Sigmoid colon (tissue), 3 donors: ENCODE data around the gene GABBR2.

Source experiments
- POLR2A ChIP-seq, 2 donors: fragments of 450-650 bp; IDR thresholded peaks; one replicate each; pipeline ENCODE4 v1.6.1; 2016; ENCODE audit warnings: antibody characterized with exemption in 2 of 2, mild to moderate bottlenecking in 2 of 2, moderate library complexity in 2 of 2
- TF ChIP-seq, protein P1 (sequence below), 4 experiments: fragments of 450-650 bp in 3 of 4; fragments of 200-600 bp in 1 of 4; IDR thresholded peaks; one replicate each; pipeline ENCODE4 v1.5.1; 2016 to 2019; ENCODE audit warnings: antibody characterized with exemption in 4 of 4, mild to moderate bottlenecking in 3 of 4, moderate library complexity in 2 of 4

DNA sequence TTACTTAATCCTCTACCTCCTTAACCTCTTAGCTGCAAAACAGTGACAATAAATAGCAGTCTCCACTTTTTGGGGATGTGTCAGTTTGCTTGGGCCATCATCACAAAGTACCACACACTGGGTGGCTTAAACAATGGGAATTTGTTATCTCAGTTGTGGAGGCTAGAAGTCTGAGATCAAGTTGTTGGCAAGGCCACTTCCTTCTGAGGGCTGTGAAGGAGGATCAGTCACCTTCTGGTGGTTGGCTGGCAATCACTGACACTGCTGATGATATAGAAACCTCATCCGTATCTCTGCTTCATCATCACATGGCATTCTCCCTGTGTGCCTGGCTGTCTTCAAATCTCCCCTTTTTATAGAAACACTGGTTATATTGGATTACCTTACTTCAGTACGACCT is 266.2 kb downstream of the GABBR2 start:
- TF ChIP-seq, protein P1, sequence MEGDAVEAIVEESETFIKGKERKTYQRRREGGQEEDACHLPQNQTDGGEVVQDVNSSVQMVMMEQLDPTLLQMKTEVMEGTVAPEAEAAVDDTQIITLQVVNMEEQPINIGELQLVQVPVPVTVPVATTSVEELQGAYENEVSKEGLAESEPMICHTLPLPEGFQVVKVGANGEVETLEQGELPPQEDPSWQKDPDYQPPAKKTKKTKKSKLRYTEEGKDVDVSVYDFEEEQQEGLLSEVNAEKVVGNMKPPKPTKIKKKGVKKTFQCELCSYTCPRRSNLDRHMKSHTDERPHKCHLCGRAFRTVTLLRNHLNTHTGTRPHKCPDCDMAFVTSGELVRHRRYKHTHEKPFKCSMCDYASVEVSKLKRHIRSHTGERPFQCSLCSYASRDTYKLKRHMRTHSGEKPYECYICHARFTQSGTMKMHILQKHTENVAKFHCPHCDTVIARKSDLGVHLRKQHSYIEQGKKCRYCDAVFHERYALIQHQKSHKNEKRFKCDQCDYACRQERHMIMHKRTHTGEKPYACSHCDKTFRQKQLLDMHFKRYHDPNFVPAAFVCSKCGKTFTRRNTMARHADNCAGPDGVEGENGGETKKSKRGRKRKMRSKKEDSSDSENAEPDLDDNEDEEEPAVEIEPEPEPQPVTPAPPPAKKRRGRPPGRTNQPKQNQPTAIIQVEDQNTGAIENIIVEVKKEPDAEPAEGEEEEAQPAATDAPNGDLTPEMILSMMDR (IDR thresholded peaks at IDR 0.05): no peak
- TF ChIP-seq POLR2A (IDR thresholded peaks at IDR 0.05): no peak
